Naive thymus-derived CD8-positive, alpha-beta T cell (primary cell): ENCODE results near the gene RTN4RL2. TPM values are rescaled to one million over a fixed set of nuclear protein-coding genes. Genes with fewer than 3 reads are reported as not detected.

Experiments used
- ATAC-seq, 2 donors: fragments of 150-1000 bp; cut with Tn5 transposase in 1 of 2; sonication (Bioruptor Pico), chemical (Tn5 transposase) in 1 of 2; 1 replicate in 1 of 2; 2 replicates in 1 of 2; pipeline ENCODE4 v1.10.0; 2021; ENCODE audit warnings: mild to moderate bottlenecking in 2 of 2, moderate library complexity in 2 of 2
- POLR2A ChIA-PET: fragments of 350-600 bp; sonication (Branson Sonifier 250); formaldehyde crosslinking; loops from one replicate; lab custom pipeline; 2021; ENCODE audit warnings: antibody characterized with exemption; lab: Charles Lee
- DNase-seq, 10 donors: peaks; one replicate each; pipeline versions ENCODE4 v3.0.0 to v3.0.0-alpha.2; 2020 to 2022
- H3K27ac Mint-ChIP-seq, 10 donors: one replicate each; pipeline ENCODE4 v1.8.0; 2020 to 2022; ENCODE audit warnings: mild to moderate bottlenecking in 10 of 10, mixed read lengths in 10 of 10, moderate library complexity in 4 of 10, inconsistent platforms in 1 of 10
- H3K27me3 Mint-ChIP-seq, 5 donors: one replicate each; pipeline ENCODE4 v1.8.0; 2021 to 2022; ENCODE audit warnings: mixed read lengths in 5 of 5
- H3K36me3 Mint-ChIP-seq, 3 donors: one replicate each; pipeline ENCODE4 v1.8.0; 2020 to 2022; ENCODE audit warnings: mixed read lengths in 3 of 3, mild to moderate bottlenecking in 2 of 3, inconsistent platforms in 1 of 3
- H3K4me1 Mint-ChIP-seq, 4 donors: one replicate each; pipeline ENCODE4 v1.8.0; 2021 to 2022; ENCODE audit warnings: mixed read lengths in 4 of 4
- H3K4me3 Mint-ChIP-seq, 10 donors: one replicate each; pipeline ENCODE4 v1.8.0; 2020 to 2022; ENCODE audit warnings: mild to moderate bottlenecking in 10 of 10, mixed read lengths in 10 of 10, moderate library complexity in 6 of 10, inconsistent platforms in 1 of 10
- H3K9me3 Mint-ChIP-seq, 9 donors: one replicate each; pipeline ENCODE4 v1.8.0; 2020 to 2022; ENCODE audit warnings: mixed read lengths in 9 of 9, mild to moderate bottlenecking in 3 of 9, inconsistent platforms in 1 of 9, moderate library complexity in 1 of 9
- polyA plus RNA-seq, 3 donors: library from polyadenylated mRNA; unstranded; fragments of 300-500 nt; fragmentation: Illumina TruSeq; gene quantifications; one replicate each; pipeline ENCODE4 v1.2.3, GENCODE V29; 2021
- total RNA-seq, 8 experiments: library from RNA in 2 of 8; stranded (reverse) in 2 of 8; gene quantifications; one replicate each; pipeline ENCODE4 v1.2.3 and lab custom pipeline; 2021 to 2026

Gene RTN4RL2
- total RNA-seq (not detected), polyA plus RNA-seq (under 1 TPM in 2 of 3 donors, not detected in 1; 0.09 to 0.21 TPM), total RNA-seq (lab: John Stamatoyannopoulos, UW) (0.17 to 0.49 (median 0.24) reads per million in 6 experiments)

DNA sequence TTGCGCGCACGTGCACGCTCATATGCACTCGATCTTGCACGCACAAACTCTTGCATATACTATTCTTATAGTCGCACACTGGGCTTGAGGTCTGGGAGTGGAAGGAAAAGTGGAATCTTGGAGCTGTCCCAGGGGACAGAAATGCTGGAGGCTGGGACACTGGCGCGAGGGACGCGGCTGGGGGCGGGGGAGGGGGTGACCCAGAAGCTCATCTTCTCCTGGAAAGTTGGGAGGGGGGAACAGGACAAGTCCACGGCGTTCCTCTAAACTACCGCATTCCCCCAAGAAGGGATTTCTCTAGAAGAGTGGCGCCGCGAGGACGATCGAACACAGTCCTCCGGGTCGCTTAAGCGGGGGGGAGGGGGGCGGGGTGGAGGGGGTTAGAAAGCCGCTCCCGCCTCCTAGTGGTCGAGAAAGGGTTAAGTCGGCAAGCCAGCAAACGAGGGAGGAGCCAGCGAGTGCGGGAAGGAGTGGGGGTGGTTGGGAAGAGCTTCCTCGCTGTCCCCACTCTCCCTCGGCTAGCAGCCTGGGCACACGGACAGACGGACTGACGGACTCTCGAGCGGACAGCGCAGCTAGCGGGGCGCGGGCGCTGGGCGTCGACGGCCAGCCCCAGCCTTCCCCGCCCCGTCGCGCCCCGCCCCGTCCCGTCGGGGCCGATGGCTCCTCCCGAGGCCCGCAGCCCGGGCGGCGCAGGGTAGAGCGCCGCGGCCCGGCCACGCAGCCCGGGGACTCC is at the start of gene RTN4RL2:
RTN4RL2 (plus strand) TSS at position 507 of the 736 bp plus-strand sequence. CDS start 338 bp downstream, outside the sequence.
- peak in 5 of 10 donors; percentile 17 to 30 (median 22) for DNase-seq
- Mint-ChIP-seq H3K36me3 (no peaks in the 10 kb centered on the region), H3K27me3 (peaks cover 19 to 35% (median 23%) of the 10 kb centered on the region in 5 donors), H3K4me3 (peak within 1 kb of the TSS; percentile 69 to 92 (median 84)), H3K4me1 (peaks cover 18 to 36% (median 34%) of the 10 kb centered on the region in 4 donors), H3K9me3 (no peaks in the 10 kb centered on the region), H3K27ac (peak within 1 kb of the TSS in 5 of 10 donors; percentile 9 to 83 (median 57))
- peak; percentile 51 to 61 for ATAC-seq
- POLR2A ChIA-PET, result interaction anchor here (1.2 to 3.6 kb wide), 5 partner anchors 13 to 122 kb away, joined by 3 to 16 read pairs (median 5); partner anchors contain the start of genes P2RX3 and SLC43A1

DNA sequence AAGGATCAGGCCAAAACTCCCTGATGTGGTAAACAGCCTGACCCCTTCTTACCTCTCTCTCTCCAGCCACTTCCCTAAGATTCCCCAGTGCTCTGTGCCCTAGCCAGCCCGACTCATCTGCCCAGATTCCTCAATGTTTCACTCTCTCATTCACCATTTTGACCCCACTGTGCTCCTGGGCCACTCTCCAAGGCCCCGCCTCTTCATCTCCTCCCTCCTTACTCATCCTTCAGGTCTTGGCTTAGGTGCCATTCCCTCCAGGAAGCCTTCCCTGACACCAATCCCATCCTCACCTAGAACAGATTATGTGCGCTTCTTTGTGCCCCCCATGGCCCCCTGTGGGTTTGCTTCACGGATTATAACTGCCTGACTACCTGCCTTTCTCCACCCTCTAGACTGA is 46.6 kb upstream of the RTN4RL2 start:
- DNase-seq (no peak), ATAC-seq (no peak)
- POLR2A ChIA-PET, result no interaction called here
- Mint-ChIP-seq H3K27me3 (no peaks in the 10 kb centered on the region), H3K27ac (peak overlapping the region in 3 of 10 donors; percentile 15 to 78 (median 34)), H3K4me3 (no peak overlapping the region), H3K9me3 (no peaks in the 10 kb centered on the region), H3K4me1 (peaks cover 0 to 6% (median 2%) of the 10 kb centered on the region in 4 donors), H3K36me3 (peaks cover 8 to 81% (median 35%) of the 10 kb centered on the region in 3 donors)

DNA sequence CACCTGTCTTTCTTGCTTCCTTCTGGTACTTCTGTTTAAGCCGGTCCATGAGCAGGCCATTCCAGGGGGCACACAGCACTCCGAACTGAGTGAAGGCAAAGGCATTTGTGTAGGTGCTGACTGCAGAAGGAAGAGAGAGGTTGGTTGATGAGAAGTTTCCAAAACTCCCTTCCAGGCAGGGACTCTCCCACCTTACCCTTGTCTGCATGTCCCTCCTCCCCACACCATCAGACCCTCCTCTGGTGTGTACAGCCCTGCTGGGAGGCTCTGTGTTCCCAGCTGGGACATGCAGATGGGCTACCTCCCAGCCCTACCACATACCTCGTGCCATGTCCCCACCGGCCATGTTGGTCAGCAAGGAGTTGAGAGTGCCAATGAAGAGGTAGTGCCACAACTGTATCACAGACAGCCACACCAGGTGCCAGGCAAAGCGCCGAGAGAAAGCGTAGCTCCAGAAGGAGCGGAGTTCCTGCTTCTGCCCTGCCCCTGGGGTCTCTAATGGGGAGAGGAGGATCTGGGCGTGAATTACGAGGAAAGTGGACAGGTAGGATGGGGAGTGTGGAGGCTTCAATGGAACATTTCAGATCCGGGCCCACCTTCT is 45.6 kb upstream of the RTN4RL2 start:
- peak overlapping the region in 3 of 10 donors; percentile 15 to 61 (median 43) for H3K27ac Mint-ChIP-seq
- DNase-seq (no peak), ATAC-seq (no peak)
- no peaks in the 10 kb centered on the region for H3K27me3 Mint-ChIP-seq
- H3K9me3 Mint-ChIP-seq, result no peaks in the 10 kb centered on the region
- POLR2A ChIA-PET, result no interaction called here
- H3K4me3 Mint-ChIP-seq, result no peak overlapping the region
- peaks cover 0 to 6% (median 2%) of the 10 kb centered on the region in 4 donors for H3K4me1 Mint-ChIP-seq
- H3K36me3 Mint-ChIP-seq, result peaks cover 8 to 84% (median 35%) of the 10 kb centered on the region in 3 donors

GRCh38 chr11:57416436-57416835 is 43.9 kb upstream of the RTN4RL2 start:
- H3K4me3 Mint-ChIP-seq, result no peak overlapping the region
- ATAC-seq (no peak), DNase-seq (no peak)
- no peaks in the 10 kb centered on the region for H3K9me3 Mint-ChIP-seq
- POLR2A ChIA-PET, result no interaction called here
- no peak overlapping the region for H3K27ac Mint-ChIP-seq
- H3K36me3 Mint-ChIP-seq, result peaks cover 8 to 74% (median 38%) of the 10 kb centered on the region in 3 donors
- H3K4me1 Mint-ChIP-seq, result peaks cover 0 to 6% (median 2%) of the 10 kb centered on the region in 4 donors
- no peaks in the 10 kb centered on the region for H3K27me3 Mint-ChIP-seq

DNA sequence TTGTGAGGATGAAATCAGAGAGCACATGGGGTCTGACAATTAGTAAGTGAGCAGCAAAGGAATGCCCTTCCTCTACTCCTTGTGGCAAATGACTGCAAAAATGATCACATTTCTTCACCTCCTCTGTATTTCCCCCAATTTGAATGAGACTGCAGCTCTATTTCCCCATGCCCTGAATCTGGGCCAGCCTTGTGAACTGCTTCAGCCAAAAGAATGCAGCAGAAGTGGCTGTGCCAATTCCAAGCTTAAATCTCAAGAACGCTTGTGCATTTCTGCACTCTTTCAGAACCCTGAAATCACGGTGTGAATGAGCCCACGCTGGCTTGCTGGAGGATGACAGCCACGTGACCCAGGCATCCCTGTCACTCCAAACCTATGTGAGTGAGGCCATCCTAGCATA is 43.3 kb upstream of the RTN4RL2 start:
- POLR2A ChIA-PET, result no interaction called here
- Mint-ChIP-seq H3K4me3 (no peak overlapping the region), H3K27me3 (no peaks in the 10 kb centered on the region), H3K9me3 (no peaks in the 10 kb centered on the region), H3K36me3 (peaks cover 8 to 72% (median 42%) of the 10 kb centered on the region in 3 donors), H3K4me1 (peaks cover 4 to 6% (median 5%) of the 10 kb centered on the region in 4 donors), H3K27ac (no peak overlapping the region)
- no peak for DNase-seq
- ATAC-seq, result no peak

DNA sequence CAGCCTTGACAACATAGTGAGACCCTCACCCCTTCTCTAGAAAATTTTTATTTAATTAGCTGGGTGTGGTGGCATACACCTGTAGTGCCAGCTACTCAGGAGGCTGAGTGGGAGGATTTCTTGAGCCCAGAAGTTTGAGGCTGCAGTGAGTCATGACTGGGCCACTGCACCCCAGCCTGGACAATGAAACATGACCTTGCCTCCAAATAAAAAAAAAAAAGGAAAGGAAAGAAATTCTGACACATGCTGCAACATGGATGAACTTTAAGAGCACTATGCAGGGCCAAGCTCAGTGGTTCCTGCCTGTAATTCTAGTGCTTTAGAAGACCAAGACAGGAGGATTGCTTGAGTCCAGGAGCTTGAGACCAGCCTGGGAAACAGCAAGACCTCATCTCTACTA is 42.2 kb upstream of the RTN4RL2 start:
- DNase-seq (no peak), ATAC-seq (no peak)
- peaks cover 6 to 17% (median 13%) of the 10 kb centered on the region in 4 donors for H3K4me1 Mint-ChIP-seq
- POLR2A ChIA-PET, result interaction anchor here (0.6 kb wide), 1 partner anchor 14 kb away, joined by 4 read pairs; no protein-coding TSS in a partner anchor
- H3K4me3 Mint-ChIP-seq, result no peak overlapping the region
- H3K27me3 Mint-ChIP-seq, result no peaks in the 10 kb centered on the region
- H3K9me3 Mint-ChIP-seq, result no peaks in the 10 kb centered on the region
- peaks cover 2 to 69% (median 37%) of the 10 kb centered on the region in 3 donors for H3K36me3 Mint-ChIP-seq
- no peak overlapping the region for H3K27ac Mint-ChIP-seq

DNA sequence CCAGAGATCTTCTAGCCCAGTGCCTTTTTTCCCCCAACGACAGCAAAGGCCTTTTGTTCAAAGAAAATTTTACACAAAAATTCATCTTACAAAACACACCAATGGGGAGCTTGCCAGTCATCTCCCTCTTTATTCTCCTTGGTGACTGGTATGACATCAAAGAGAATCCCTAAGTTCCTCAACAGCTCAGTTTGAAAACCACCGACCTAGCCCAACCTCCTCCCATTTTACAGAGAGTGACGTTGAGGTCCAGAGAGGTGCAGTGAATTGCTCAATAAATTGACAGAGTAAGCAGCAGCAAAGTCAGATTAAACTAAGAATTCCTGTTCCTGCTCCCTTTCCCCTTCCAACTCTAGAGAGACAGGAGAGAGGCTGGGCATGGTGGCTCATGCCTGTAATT is 41.2 kb upstream of the RTN4RL2 start:
- Mint-ChIP-seq H3K9me3 (no peaks in the 10 kb centered on the region), H3K27ac (no peak overlapping the region), H3K4me1 (peaks cover 5 to 24% (median 21%) of the 10 kb centered on the region in 4 donors), H3K36me3 (peaks cover 0 to 63% (median 27%) of the 10 kb centered on the region in 3 donors), H3K4me3 (no peak overlapping the region), H3K27me3 (no peaks in the 10 kb centered on the region)
- DNase-seq (no peak), ATAC-seq (no peak)
- POLR2A ChIA-PET, result no interaction called here

GRCh38 chr11:57421066-57421465 is 39.3 kb upstream of the RTN4RL2 start:
- POLR2A ChIA-PET, result no interaction called here
- no peak overlapping the region for H3K4me3 Mint-ChIP-seq
- H3K4me1 Mint-ChIP-seq, result peaks cover 10 to 43% (median 38%) of the 10 kb centered on the region in 4 donors
- peak overlapping the region in 1 of 10 donors; percentile 63 for H3K27ac Mint-ChIP-seq
- no peaks in the 10 kb centered on the region for H3K9me3 Mint-ChIP-seq
- no peaks in the 10 kb centered on the region for H3K27me3 Mint-ChIP-seq
- DNase-seq, result no peak
- ATAC-seq, result no peak
- peaks cover 0 to 45% (median 15%) of the 10 kb centered on the region in 3 donors for H3K36me3 Mint-ChIP-seq

DNA sequence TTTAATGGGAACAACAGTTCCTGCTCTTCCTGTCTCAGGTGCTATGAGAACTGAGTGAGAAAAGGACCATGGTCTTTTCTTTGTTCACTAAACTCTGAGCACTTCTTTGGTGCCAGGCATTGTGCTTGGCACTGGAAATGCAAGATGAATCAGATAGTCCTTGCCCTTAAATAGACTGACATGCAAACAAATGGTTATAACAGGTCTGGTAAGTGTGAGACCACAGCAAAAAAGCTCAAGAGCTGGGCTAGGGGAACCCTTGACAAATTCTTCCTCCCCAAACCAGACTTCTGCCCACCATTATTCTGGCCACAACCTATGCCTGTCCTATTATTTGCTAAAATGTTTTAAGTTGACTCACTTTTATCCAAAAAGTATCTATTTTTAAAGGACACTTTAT is 38.5 kb upstream of the RTN4RL2 start:
- H3K4me3 Mint-ChIP-seq, result no peak overlapping the region
- H3K36me3 Mint-ChIP-seq, result peaks cover 0 to 38% (median 14%) of the 10 kb centered on the region in 3 donors

DNA sequence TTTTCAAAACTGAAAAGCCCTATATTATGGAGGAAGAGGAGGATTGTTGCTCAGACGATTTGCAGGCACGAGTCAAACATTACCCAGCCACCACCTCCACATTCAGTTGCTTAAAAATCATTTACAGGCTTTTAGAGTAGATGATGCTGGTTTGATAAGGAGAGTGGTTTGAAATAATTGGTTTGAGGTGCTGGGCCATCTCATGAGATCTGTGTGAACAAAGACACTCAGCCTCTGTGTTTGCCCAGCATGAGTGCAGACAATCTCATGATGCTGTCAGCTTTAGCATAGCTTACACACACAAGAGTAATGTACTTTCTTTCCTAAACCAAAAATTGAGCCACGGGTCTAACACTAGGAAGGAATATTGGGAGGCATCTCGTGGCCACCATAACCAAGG is 37.7 kb upstream of the RTN4RL2 start:
- ATAC-seq, result no peak
- Mint-ChIP-seq H3K4me1 (peaks cover 20 to 54% (median 52%) of the 10 kb centered on the region in 4 donors), H3K36me3 (peaks cover 0 to 30% (median 8%) of the 10 kb centered on the region in 3 donors), H3K27me3 (no peaks in the 10 kb centered on the region), H3K27ac (peak overlapping the region in 6 of 10 donors; percentile 23 to 97 (median 54)), H3K9me3 (no peaks in the 10 kb centered on the region), H3K4me3 (peak overlapping the region in 3 of 10 donors; percentile 4 to 41 (median 10))
- no peak for DNase-seq
- POLR2A ChIA-PET, result no interaction called here

More for the DNA sequence above, 38.5 kb upstream of the RTN4RL2 start:
- ATAC-seq (no peak), DNase-seq (no peak)
- H3K9me3 Mint-ChIP-seq, result no peaks in the 10 kb centered on the region
- H3K27ac Mint-ChIP-seq, result peak overlapping the region in 2 of 10 donors; percentile 25 to 97
- POLR2A ChIA-PET, result no interaction called here
- no peaks in the 10 kb centered on the region for H3K27me3 Mint-ChIP-seq
- peaks cover 14 to 49% (median 44%) of the 10 kb centered on the region in 4 donors for H3K4me1 Mint-ChIP-seq

- Mint-ChIP-seq H3K4me3 (peak overlapping the region; percentile 61 to 88 (median 84)), H3K36me3 (peaks cover 0 to 20% (median 7%) of the 10 kb centered on the region in 3 donors), H3K27ac (peak overlapping the region; percentile 82 to 97 (median 93)), H3K27me3 (no peaks in the 10 kb centered on the region), H3K9me3 (no peaks in the 10 kb centered on the region), H3K4me1 (peaks cover 20 to 55% (median 54%) of the 10 kb centered on the region in 4 donors)
- POLR2A ChIA-PET, result no interaction called here
- ATAC-seq, result no peak
- no peak for DNase-seq
Measured at GRCh38 chr11:57424137-57424791, 36.1 kb upstream of the RTN4RL2 start.
